NT2/D1 (cell line): ENCODE data around the gene KRTAP4-8.

ENCODE experiments used
- SUZ12 ChIP-seq: IDR thresholded peaks from 2 replicates; pipeline ENCODE4 v1.6.1; 2011; ENCODE audit not compliant: insufficient read length, insufficient read depth; ENCODE audit errors: extremely low read depth
- YY1 ChIP-seq: IDR thresholded peaks from 2 replicates; pipeline ENCODE4 v1.6.1; 2011; ENCODE audit not compliant: insufficient read length, insufficient read depth
- ZNF274 ChIP-seq: IDR thresholded peaks from 2 replicates; pipeline ENCODE4 v1.6.1; 2011; ENCODE audit warnings: mild to moderate bottlenecking, low read depth, low read length

DNA sequence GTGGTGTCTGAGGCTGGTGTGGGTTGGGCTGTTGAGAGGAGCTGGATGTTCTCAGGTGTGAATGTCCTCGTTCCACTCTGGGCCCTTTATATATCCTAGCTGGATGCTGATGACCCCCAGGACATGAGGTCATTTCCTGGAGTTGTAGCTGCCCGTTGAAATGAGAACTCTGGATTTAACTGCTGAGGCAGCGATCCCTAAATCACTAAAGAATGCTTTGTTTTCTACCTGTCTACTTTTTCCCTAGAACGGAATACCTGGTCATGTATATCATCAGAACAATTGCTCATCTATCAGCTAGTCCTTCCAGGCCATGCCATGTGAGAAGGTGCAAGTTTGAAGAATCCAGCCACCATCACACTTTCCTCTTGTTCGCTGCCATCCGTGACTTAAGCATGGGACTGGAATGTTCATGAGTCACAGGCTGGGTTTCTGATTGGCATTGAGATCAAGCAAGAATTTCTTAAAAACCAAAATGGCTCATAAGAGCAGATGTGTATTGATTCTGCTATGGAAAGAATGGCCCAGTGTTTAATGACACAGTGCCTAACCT, 37.8 kb downstream of the KRTAP4-8 start, which contains the start of gene KRTAP2-3:
- TF ChIP-seq SUZ12: no peak
- TF ChIP-seq YY1: no peak
- TF ChIP-seq ZNF274: no peak
